Calu3 (cell line): ENCODE data around the gene RHOXF2B. TPM values are rescaled to one million over a fixed set of nuclear protein-coding genes. Genes with fewer than 3 reads are reported as not detected.

Experiments used
- BruUV-seq: library from RNA; stranded (reverse); fragments of 400-500 nt; replicated peaks from 2 replicates; lab custom pipeline; 2021; lab: Mats Ljungman, UMichigan
- CTCF ChIA-PET: fragments of 300-600 bp; sonication (Branson Sonifier 250); formaldehyde crosslinking; loops from one replicate; lab custom pipeline; 2022; ENCODE audit warnings: antibody characterized with exemption; lab: Charles Lee
- DNase-seq: peaks from one replicate; pipeline ENCODE4 v3.0.0; 2022
- H3K27ac Mint-ChIP-seq: one replicate; pipeline ENCODE4 v1.8.0; 2022; ENCODE audit warnings: mixed read lengths; ENCODE audit not compliant: unreplicated experiment
- H3K27me3 Mint-ChIP-seq: one replicate; pipeline ENCODE4 v1.8.0; 2022; ENCODE audit warnings: mixed read lengths; ENCODE audit not compliant: unreplicated experiment
- H3K36me3 Mint-ChIP-seq: one replicate; pipeline ENCODE4 v1.8.0; 2022; ENCODE audit warnings: mild to moderate bottlenecking, moderate library complexity, mixed read lengths; ENCODE audit not compliant: insufficient read depth, unreplicated experiment
- H3K4me1 Mint-ChIP-seq: one replicate; pipeline ENCODE4 v1.8.0; 2022; ENCODE audit warnings: mild to moderate bottlenecking, low read depth, mixed read lengths; ENCODE audit not compliant: unreplicated experiment
- H3K4me3 Mint-ChIP-seq: one replicate; pipeline ENCODE4 v1.8.0; 2022; ENCODE audit warnings: mild to moderate bottlenecking, low read depth, moderate library complexity, mixed read lengths; ENCODE audit not compliant: unreplicated experiment
- H3K9me3 Mint-ChIP-seq: one replicate; pipeline ENCODE4 v1.8.0; 2022; ENCODE audit warnings: low read depth, mixed read lengths; ENCODE audit not compliant: unreplicated experiment
- CTCF ChIP-seq: fragments of 200-600 bp; IDR thresholded peaks from one replicate; pipeline ENCODE4 v1.8.0; 2022; ENCODE audit warnings: antibody characterized with exemption; ENCODE audit not compliant: unreplicated experiment
- intact Hi-C: fragments of 100-400 bp; cut with micrococcal nuclease; formaldehyde crosslinking; loops from one replicate; pipeline ENCODE4 v1.10.0; 2022; ENCODE audit not compliant: unreplicated experiment
- total RNA-seq: library from RNA; stranded (reverse); gene quantifications from 2 replicates; pipeline ENCODE4 v1.2.3, GENCODE V29; 2022

The RHOXF2B gene
- total RNA-seq, 1 experiment from 2014 or later: not detected

GRCh38 chrX:120029354-120029753 lies 48.1 kb downstream of the RHOXF2B start:
- Mint-ChIP-seq H3K4me1 (no peaks in the 10 kb centered on the region), H3K27ac (no peak overlapping the region), H3K36me3 (no peaks in the 10 kb centered on the region), H3K27me3 (peaks cover 11% of the 10 kb centered on the region), H3K4me3 (no peak overlapping the region), H3K9me3 (no peaks in the 10 kb centered on the region)
- no TSS peak for BruUV-seq
- CTCF ChIA-PET: no interaction called here
- no peak for TF ChIP-seq CTCF
- no peak for DNase-seq
- intact Hi-C loops: no loop called here

- no peaks in the 10 kb centered on the region for H3K4me1 Mint-ChIP-seq
- no TSS peak for BruUV-seq
- CTCF ChIA-PET: no interaction called here
- no peaks in the 10 kb centered on the region for H3K36me3 Mint-ChIP-seq
- no peak for DNase-seq
- no peak for TF ChIP-seq CTCF
- H3K27me3 Mint-ChIP-seq: peaks cover 11% of the 10 kb centered on the region
- no peaks in the 10 kb centered on the region for H3K9me3 Mint-ChIP-seq
- H3K27ac Mint-ChIP-seq: no peak overlapping the region
- no peak overlapping the region for H3K4me3 Mint-ChIP-seq
- intact Hi-C loops: no loop called here
Measured at GRCh38 chrX:120023259-120023658, 54.2 kb downstream of the RHOXF2B start.

GRCh38 chrX:120022763-120023162 lies 54.7 kb downstream of the RHOXF2B start:
- no peak for DNase-seq
- CTCF ChIA-PET: no interaction called here
- no TSS peak for BruUV-seq
- Mint-ChIP-seq H3K36me3 (no peaks in the 10 kb centered on the region), H3K27me3 (peaks cover 14% of the 10 kb centered on the region), H3K27ac (no peak overlapping the region), H3K4me3 (no peak overlapping the region), H3K9me3 (no peaks in the 10 kb centered on the region), H3K4me1 (no peaks in the 10 kb centered on the region)
- intact Hi-C loops: no loop called here
- no peak for TF ChIP-seq CTCF

Other genes with a start within 250 kb of the RHOXF2B start
- gene UPF3B, start 224.7 kb downstream of the RHOXF2B start, total RNA-seq: 15.6 and 17.2 TPM in 2 replicates
- 16.9 and 18.3 TPM in 2 replicates for gene RNF113A, start 206.0 kb downstream of the RHOXF2B start, total RNA-seq
- gene NDUFA1, start 205.9 kb downstream of the RHOXF2B start, total RNA-seq: 77.5 and 79.6 TPM in 2 replicates
- not detected in 2 replicates for gene AKAP14, start 181.8 kb downstream of the RHOXF2B start, total RNA-seq
- 9.8 and 10.0 TPM in 2 replicates for gene NKAP, start 133.9 kb downstream of the RHOXF2B start, total RNA-seq
- gene RHOXF1, start 38.2 kb upstream of the RHOXF2B start, total RNA-seq: not detected in 2 replicates
- gene RHOXF2, start 80.9 kb upstream of the RHOXF2B start, total RNA-seq: not detected in 2 replicates
- 22.7 and 24.9 TPM in 2 replicates for gene ZBTB33, start 173.1 kb upstream of the RHOXF2B start, total RNA-seq
- gene TMEM255A, start 233.8 kb upstream of the RHOXF2B start, total RNA-seq: not detected in 2 replicates